Esophagus squamous epithelium (tissue), 4 donors: ENCODE data around the gene RNASE3.

Experiments used
- POLR2A ChIP-seq, 4 donors: fragments of 450-650 bp; IDR thresholded peaks; one replicate each; pipeline ENCODE4 v1.6.1; 2017; ENCODE audit warnings: antibody characterized with exemption in 4 of 4, mild to moderate bottlenecking in 4 of 4, moderate library complexity in 3 of 4
- TF ChIP-seq, protein P1 (sequence below), 6 experiments: fragments of 450-650 bp in 4 of 6; fragments of 200-600 bp in 2 of 6; sonication (generic) in 2 of 6; IDR thresholded peaks; one replicate each; pipeline ENCODE4 v1.5.1; 2016 to 2019; ENCODE audit warnings: antibody characterized with exemption in 6 of 6, mild to moderate bottlenecking in 4 of 6, moderate library complexity in 4 of 6

DNA sequence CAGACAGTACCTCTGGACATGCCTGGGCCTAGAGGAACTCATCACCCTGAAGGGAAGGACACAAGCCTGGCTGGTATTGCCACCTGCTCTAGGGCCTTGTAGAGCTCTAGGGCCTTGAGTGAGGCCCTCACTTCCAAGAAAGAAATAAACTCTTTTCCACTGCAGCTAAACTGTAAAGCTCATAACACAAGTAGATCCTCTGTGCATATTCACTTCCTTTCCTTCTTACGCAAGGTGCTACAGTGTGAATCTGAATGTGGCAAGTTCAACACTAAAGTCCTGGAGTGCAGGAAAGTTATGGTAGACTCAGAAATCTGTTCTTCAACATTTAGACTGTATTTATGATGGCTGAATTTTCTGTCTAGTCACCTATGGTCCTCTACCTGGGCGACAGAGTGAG is 14.5 kb downstream of the RNASE3 start:
- no peak for TF ChIP-seq POLR2A (IDR thresholded peaks at IDR 0.05)
- TF ChIP-seq, protein P1, sequence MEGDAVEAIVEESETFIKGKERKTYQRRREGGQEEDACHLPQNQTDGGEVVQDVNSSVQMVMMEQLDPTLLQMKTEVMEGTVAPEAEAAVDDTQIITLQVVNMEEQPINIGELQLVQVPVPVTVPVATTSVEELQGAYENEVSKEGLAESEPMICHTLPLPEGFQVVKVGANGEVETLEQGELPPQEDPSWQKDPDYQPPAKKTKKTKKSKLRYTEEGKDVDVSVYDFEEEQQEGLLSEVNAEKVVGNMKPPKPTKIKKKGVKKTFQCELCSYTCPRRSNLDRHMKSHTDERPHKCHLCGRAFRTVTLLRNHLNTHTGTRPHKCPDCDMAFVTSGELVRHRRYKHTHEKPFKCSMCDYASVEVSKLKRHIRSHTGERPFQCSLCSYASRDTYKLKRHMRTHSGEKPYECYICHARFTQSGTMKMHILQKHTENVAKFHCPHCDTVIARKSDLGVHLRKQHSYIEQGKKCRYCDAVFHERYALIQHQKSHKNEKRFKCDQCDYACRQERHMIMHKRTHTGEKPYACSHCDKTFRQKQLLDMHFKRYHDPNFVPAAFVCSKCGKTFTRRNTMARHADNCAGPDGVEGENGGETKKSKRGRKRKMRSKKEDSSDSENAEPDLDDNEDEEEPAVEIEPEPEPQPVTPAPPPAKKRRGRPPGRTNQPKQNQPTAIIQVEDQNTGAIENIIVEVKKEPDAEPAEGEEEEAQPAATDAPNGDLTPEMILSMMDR (IDR thresholded peaks at IDR 0.05) = no peak
